HL-60 (cell line): ENCODE measurements around the gene SART3.

Experiments
- DNase-seq, 2 experiments: peaks; one replicate each; pipeline ENCODE4 v3.0.0-alpha.2; 2010 to 2020; ENCODE audit warnings: low read depth in 1 of 2, low spot score in 1 of 2
- H3K27ac ChIP-seq: fragments of 250-450 bp; sonication (Bioruptor Pico); replicated peaks from 2 replicates; pipeline ENCODE4 v1.5.1; 2020; ENCODE audit warnings: mild to moderate bottlenecking, moderate library complexity
- H3K27me3 ChIP-seq: fragments of 250-450 bp; sonication (Bioruptor Pico); 2 replicates; pipeline ENCODE4 v1.5.1; 2021; ENCODE audit warnings: mild to moderate bottlenecking, moderate library complexity; ENCODE audit not compliant: insufficient read depth, poor library complexity, severe bottlenecking
- H3K4me3 ChIP-seq: replicated peaks from 2 replicates; pipeline ENCODE4 v1.5.1; 2011; ENCODE audit warnings: mild to moderate bottlenecking, control low read depth, low read length; ENCODE audit not compliant: insufficient read depth
- GABPA ChIP-seq: IDR thresholded peaks from 2 replicates; pipeline ENCODE4 v1.6.1; 2012; ENCODE audit warnings: low read depth
- POLR2AphosphoS5 ChIP-seq: IDR thresholded peaks from 2 replicates; pipeline ENCODE4 v1.6.1; 2012; ENCODE audit warnings: low read depth
- SPI1 ChIP-seq: IDR thresholded peaks from 2 replicates; pipeline ENCODE4 v1.6.1; 2012; ENCODE audit warnings: low read depth, mild to moderate bottlenecking, borderline replicate concordance
- TF ChIP-seq, protein P1 (sequence below): IDR thresholded peaks from 2 replicates; pipeline ENCODE4 v1.6.1; 2012; ENCODE audit warnings: low read depth; ENCODE audit not compliant: insufficient replicate concordance
- TF ChIP-seq, protein P2 (sequence below): IDR thresholded peaks from one replicate; pipeline ENCODE4 v1.5.1; 2011; ENCODE audit warnings: low read length, control low read depth, inconsistent platforms; ENCODE audit not compliant: insufficient read depth

SART3 gene

DNA sequence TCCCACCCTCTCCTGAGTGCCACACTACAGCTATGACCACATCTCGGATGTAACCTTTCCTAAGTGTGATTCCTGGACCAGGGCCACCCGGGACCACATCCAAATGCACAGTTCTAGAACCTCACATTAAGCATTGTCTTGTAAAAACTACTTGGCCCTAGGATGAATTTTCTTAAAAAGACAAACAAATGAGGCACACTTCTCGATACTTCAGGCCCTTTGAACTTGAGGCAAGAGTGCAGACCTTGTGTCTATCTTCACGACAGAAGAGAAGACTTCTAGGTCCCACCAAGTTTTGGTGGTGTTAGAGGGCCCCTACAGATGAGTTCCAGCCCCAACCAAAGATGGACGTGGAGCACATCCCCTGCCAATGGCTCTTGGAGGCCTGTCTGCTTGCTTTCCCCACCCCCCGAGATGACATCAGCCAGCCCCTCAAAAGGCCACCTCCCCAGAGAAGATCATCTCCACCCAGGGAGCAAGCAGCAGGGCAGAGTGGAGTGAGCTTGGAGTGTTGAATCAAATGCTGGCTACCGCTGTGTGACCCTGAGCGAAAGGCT is 10.7 kb upstream of the SART3 start:
- Histone ChIP-seq H3K27ac (no peak overlapping the region), H3K4me3 (no peak overlapping the region), H3K27me3 (no peaks in the 10 kb centered on the region)
- TF ChIP-seq SPI1 (no peak), POLR2AphosphoS5 (no peak), GABPA (no peak)
- TF ChIP-seq, protein P1, sequence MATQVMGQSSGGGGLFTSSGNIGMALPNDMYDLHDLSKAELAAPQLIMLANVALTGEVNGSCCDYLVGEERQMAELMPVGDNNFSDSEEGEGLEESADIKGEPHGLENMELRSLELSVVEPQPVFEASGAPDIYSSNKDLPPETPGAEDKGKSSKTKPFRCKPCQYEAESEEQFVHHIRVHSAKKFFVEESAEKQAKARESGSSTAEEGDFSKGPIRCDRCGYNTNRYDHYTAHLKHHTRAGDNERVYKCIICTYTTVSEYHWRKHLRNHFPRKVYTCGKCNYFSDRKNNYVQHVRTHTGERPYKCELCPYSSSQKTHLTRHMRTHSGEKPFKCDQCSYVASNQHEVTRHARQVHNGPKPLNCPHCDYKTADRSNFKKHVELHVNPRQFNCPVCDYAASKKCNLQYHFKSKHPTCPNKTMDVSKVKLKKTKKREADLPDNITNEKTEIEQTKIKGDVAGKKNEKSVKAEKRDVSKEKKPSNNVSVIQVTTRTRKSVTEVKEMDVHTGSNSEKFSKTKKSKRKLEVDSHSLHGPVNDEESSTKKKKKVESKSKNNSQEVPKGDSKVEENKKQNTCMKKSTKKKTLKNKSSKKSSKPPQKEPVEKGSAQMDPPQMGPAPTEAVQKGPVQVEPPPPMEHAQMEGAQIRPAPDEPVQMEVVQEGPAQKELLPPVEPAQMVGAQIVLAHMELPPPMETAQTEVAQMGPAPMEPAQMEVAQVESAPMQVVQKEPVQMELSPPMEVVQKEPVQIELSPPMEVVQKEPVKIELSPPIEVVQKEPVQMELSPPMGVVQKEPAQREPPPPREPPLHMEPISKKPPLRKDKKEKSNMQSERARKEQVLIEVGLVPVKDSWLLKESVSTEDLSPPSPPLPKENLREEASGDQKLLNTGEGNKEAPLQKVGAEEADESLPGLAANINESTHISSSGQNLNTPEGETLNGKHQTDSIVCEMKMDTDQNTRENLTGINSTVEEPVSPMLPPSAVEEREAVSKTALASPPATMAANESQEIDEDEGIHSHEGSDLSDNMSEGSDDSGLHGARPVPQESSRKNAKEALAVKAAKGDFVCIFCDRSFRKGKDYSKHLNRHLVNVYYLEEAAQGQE, result no peak
- TF ChIP-seq, protein P2, sequence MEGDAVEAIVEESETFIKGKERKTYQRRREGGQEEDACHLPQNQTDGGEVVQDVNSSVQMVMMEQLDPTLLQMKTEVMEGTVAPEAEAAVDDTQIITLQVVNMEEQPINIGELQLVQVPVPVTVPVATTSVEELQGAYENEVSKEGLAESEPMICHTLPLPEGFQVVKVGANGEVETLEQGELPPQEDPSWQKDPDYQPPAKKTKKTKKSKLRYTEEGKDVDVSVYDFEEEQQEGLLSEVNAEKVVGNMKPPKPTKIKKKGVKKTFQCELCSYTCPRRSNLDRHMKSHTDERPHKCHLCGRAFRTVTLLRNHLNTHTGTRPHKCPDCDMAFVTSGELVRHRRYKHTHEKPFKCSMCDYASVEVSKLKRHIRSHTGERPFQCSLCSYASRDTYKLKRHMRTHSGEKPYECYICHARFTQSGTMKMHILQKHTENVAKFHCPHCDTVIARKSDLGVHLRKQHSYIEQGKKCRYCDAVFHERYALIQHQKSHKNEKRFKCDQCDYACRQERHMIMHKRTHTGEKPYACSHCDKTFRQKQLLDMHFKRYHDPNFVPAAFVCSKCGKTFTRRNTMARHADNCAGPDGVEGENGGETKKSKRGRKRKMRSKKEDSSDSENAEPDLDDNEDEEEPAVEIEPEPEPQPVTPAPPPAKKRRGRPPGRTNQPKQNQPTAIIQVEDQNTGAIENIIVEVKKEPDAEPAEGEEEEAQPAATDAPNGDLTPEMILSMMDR, result no peak
- no peak for DNase-seq

DNA sequence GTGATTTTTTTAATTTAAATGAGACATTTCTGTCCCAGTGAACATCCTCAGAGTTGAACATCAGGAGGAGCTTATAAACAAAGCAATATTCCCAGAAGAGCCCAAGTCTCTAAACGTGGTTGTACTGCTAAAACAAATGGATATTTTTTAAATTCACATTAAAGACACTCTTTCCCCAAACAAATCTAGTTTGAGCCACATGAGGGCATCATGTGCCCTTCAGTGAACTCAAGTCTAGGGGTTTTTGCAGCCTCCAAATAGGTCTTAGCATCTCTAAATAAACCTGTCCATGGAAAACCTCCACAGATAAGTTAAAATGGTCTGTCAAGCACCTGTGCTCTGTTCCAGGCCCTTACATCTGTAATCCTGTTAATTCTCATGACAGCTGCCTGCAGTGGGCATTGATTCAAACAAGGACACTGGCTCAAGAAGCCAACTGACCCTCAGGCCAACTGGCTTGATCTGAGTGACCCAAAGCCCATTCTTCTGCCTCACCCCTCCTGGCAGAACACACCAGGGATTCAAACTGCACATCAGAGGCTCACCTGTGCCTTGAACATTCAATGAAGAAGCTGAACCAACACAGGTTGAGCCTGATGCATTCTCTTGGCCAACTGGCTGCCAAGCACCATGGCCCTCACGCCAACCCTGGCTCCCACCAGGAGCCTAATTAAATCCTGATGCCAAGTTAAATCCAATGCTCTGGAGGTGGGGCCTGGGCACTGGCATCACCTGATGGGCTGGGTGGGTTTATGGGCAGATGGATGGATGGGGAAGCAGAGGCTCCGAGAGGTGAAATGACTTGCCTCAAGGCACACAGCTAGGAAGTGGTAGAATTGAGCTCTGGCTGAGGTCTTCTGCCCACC is 10.0 kb upstream of the SART3 start:
- no peaks in the 10 kb centered on the region for H3K27me3 ChIP-seq
- peak in 1 of 2 experiments; percentile 23 for DNase-seq
- no peak overlapping the region for H3K27ac ChIP-seq
- TF ChIP-seq POLR2AphosphoS5, result no peak
- TF ChIP-seq, protein P2, result peak; percentile 14
- H3K4me3 ChIP-seq, result no peak overlapping the region

DNA sequence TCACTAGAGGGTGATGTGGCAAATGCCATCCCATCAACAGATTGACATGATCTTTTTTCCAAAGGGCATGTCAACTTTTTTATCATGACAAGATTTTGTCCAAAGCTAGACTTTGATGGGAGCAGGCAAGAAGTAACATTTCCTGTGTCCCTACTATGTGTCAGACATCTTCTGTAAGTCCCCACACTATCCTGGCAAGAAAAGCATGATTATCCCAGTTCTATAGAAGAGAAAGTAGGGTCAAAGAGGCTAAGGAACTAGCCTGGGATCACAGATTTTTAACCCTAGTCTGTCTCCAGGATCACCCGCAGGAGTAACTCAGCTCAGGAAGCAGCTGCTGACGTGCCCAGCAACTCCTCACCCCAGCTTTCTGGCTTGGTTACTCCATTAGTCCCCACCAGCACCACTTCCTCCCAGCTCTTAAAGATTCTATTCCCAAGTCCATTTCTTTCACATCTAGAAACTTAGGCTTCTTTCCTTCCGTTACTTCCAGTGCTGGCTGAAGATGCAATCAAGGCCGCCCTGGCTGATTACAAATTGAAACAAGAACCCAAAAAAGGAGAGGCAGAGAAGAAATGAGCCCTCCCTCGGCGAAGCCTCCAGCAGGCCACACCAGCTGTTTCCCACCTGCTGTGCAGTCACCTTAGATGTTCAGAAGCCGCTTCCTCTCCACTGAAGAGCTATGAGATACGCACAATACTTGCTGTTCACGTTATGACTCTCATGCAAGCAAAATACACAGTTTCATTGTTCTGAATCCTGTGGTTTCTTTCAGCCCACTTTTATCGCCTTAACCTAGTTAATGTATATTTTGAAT is 7.6 kb upstream of the SART3 start:
- no peaks in the 10 kb centered on the region for H3K27me3 ChIP-seq
- no peak for TF ChIP-seq POLR2AphosphoS5
- no peak for TF ChIP-seq SPI1
- TF ChIP-seq, protein P1, result no peak
- no peak for TF ChIP-seq GABPA
- TF ChIP-seq, protein P2, result no peak
- no peak for DNase-seq
- H3K27ac ChIP-seq, result no peak overlapping the region
- no peak overlapping the region for H3K4me3 ChIP-seq
